AG09319 (cell line): Measurements from ENCODE around the gene MBD5.

Experiments used
- DNase-seq: peaks from one replicate; pipeline ENCODE4 v3.0.0-alpha.2; 2010; ENCODE audit warnings: low read depth; ENCODE audit errors: extremely low read depth
- CTCF ChIP-seq: IDR thresholded peaks from 2 replicates; pipeline ENCODE4 v1.5.1; 2011; ENCODE audit warnings: low read depth, mild to moderate bottlenecking, inconsistent platforms, low read length, moderate library complexity

MBD5 gene

DNA sequence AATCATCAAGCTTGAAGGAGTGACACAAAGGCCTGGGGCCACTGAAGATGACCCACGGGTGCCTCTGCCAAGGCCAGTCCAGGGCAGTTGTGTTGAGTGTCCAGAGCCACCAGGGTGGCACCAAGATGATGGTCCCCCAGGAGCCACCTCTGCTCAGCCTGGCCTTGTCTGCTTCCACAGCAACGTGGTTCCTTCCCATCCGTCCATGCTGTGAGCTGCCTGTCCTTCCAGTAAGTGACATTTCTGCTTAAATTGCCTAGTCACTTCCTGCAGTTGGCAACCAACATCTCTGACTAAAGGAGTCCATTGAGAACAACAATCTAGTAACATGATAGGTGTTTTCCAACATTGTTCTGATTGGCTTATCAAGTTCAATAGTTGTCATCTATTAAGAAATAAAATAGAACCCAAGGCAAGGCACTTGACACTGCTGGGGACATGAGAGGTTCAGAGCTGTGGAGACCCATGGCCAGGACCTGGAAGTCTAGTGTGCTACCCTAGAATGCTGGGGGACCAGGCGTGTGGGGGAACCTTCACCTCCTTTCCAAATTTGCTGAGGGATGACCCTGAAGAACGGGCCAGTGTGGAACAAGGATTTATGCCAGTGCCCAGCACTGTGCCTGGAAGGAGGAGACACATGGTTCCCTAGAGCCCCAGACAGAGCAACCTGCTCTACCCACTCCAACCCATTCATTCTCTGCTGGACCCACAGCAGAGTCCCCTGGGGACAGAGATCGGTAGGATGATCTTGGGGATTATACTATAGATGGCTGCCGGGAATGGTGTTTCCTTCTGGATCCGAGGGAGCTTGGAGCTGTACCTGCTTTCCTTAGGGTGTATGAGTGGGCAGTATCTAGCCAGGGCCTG lies 524.7 kb downstream of the MBD5 start:
- DNase-seq, result no peak
- TF ChIP-seq CTCF, result no peak

DNA sequence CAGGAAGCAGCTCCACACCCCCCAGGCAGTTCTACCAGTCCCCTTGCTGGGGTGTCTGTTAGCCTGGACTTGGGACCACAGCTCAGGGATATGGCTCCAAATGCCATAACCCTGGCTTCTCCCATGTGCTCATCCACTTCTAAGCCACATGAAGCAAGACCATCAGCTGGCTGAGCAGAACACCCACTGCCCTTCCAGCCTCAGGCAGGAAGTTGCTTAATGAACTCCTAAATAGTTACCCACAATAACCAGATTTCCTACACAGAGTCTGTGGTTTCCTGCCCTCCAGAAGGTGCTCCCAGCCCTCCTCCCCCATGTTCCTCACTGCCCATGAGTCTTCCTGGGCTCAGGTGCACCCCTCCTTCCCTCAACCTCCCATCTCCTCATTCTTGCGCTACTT lies 525.4 kb downstream of the MBD5 start:
- TF ChIP-seq CTCF, result no peak
- no peak for DNase-seq

DNA sequence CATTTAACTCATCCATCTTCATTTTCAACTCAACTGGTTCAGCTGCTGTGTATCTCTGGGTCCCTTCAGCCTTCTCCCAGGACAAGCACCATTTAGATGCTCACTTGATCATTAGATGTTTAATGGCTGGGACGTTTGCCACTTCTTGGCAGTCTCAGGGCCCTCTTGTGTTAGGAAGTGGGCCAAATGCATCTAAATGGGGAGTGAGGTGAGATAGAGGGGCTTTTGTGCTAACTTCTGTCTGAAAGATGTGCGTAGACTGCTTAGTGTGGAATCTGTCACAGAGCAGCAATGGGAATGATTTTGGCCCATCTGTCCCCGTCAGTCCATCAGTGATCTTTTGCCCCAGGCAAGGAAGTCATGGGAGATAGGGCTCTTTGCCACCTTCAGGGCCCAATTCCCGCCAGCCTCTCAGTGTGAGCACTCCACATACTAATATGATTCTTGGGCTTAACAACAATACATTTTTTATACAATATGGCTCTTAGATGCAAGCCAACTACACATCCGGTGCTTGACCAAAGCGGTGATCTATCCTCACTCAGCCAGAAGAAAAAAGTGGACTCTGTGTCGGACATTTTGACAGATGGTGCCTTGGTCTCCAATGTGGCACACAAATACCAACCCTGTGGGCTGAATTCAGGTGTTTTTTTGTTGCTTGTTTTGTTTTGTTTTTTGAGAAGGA lies 528.0 kb downstream of the MBD5 start:
- DNase-seq, result no peak
- no peak for TF ChIP-seq CTCF

- DNase-seq, result no peak
- no peak for TF ChIP-seq CTCF
Observed at GRCh38 chr2:148552675-148553331, 531.9 kb downstream of the MBD5 start.

- no peak for TF ChIP-seq CTCF
- no peak for DNase-seq
Observed at GRCh38 chr2:148553332-148553887, 532.5 kb downstream of the MBD5 start.

- TF ChIP-seq CTCF, result no peak
- DNase-seq, result no peak
Observed at GRCh38 chr2:148554459-148555247, 533.8 kb downstream of the MBD5 start.
